Liver (tissue), 9 donors: ENCODE results near the gene LHX6. TPM values are rescaled to one million over a fixed set of nuclear protein-coding genes. Genes with fewer than 3 reads are reported as not detected.

Experiments
- DNase-seq: peaks from one replicate; pipeline ENCODE4 v3.0.0-alpha.2; 2017; ENCODE audit warnings: low spot score
- H3K27ac ChIP-seq, 2 donors: one replicate each; pipeline ENCODE4 v1.7.0; 2013; ENCODE audit warnings: inconsistent platforms in 2 of 2, low read length in 2 of 2, control low read depth in 1 of 2, low read depth in 1 of 2, mild to moderate bottlenecking in 1 of 2
- H3K27me3 ChIP-seq, 4 donors: one replicate each; pipeline versions ENCODE4 v1.6.1 to v1.7.0; 2013; ENCODE audit warnings: low read length in 3 of 4, inconsistent platforms in 1 of 4, mild to moderate bottlenecking in 1 of 4, moderate library complexity in 1 of 4; ENCODE audit not compliant: control insufficient read depth in 4 of 4, insufficient read depth in 4 of 4
- H3K36me3 ChIP-seq, 4 donors: one replicate each; pipeline versions ENCODE4 v1.6.1 to v1.7.0; 2013; ENCODE audit warnings: low read length in 3 of 4, mild to moderate bottlenecking in 3 of 4, low read depth in 1 of 4, moderate library complexity in 1 of 4; ENCODE audit not compliant: control insufficient read depth in 4 of 4, insufficient read depth in 3 of 4
- H3K4me1 ChIP-seq, 4 donors: one replicate each; pipeline versions ENCODE4 v1.6.1 to v1.7.0; 2013; ENCODE audit warnings: low read length in 3 of 4, mild to moderate bottlenecking in 3 of 4, moderate library complexity in 1 of 4; ENCODE audit not compliant: control insufficient read depth in 4 of 4, insufficient read depth in 4 of 4
- H3K4me3 ChIP-seq, 3 donors: one replicate each; pipeline versions ENCODE4 v1.6.1 to v1.7.0; 2013; ENCODE audit warnings: low read length in 3 of 3, control low read depth in 1 of 3, low read depth in 1 of 3, mild to moderate bottlenecking in 1 of 3
- H3K9ac ChIP-seq, 2 donors: one replicate each; pipeline ENCODE4 v1.7.0; 2013; ENCODE audit warnings: low read length in 2 of 2, mild to moderate bottlenecking in 2 of 2, moderate library complexity in 2 of 2, control low read depth in 1 of 2, low read depth in 1 of 2
- H3K9me3 ChIP-seq, 4 donors: one replicate each; pipeline versions ENCODE4 v1.6.1 to v1.7.0; 2013; ENCODE audit warnings: low read length in 3 of 4; ENCODE audit not compliant: control insufficient read depth in 4 of 4
- ATF3 ChIP-seq: IDR thresholded peaks from 2 replicates; pipeline ENCODE4 v1.6.1; 2016; ENCODE audit warnings: antibody characterized with exemption
- CTCF ChIP-seq: fragments of 150-350 bp; IDR thresholded peaks from 2 replicates; pipeline ENCODE4 v1.5.1; 2017; ENCODE audit warnings: improper control_type of control experiment, low read depth, low read length; ENCODE audit not compliant: missing input control
- EGR1 ChIP-seq, 2 donors: IDR thresholded peaks; 2 replicates each; pipeline ENCODE4 v1.6.1; 2016 to 2018; ENCODE audit warnings: antibody characterized with exemption in 2 of 2, low read depth in 2 of 2
- FOXA1 ChIP-seq: IDR thresholded peaks from 2 replicates; pipeline ENCODE4 v1.6.1; 2016; ENCODE audit warnings: antibody characterized with exemption
- FOXA2 ChIP-seq: IDR thresholded peaks from 2 replicates; pipeline ENCODE4 v1.6.1; 2016; ENCODE audit warnings: antibody characterized with exemption
- HNF4G ChIP-seq: IDR thresholded peaks from 2 replicates; pipeline ENCODE4 v1.6.1; 2016; ENCODE audit warnings: antibody characterized with exemption
- JUND ChIP-seq, 2 donors: IDR thresholded peaks; 2 replicates each; pipeline ENCODE4 v1.6.1; 2016; ENCODE audit warnings: antibody characterized with exemption in 2 of 2
- MAX ChIP-seq: IDR thresholded peaks from 2 replicates; pipeline ENCODE4 v1.6.1; 2016; ENCODE audit warnings: antibody characterized with exemption
- RAD21 ChIP-seq, 2 donors: IDR thresholded peaks; 2 replicates each; pipeline ENCODE4 v1.6.1; 2016; ENCODE audit warnings: antibody characterized with exemption in 2 of 2, mild to moderate bottlenecking in 2 of 2
- REST ChIP-seq: IDR thresholded peaks from 2 replicates; pipeline ENCODE4 v1.6.1; 2016; ENCODE audit warnings: antibody characterized with exemption, mild to moderate bottlenecking
- RXRA ChIP-seq, 2 donors: IDR thresholded peaks; 2 replicates each; pipeline ENCODE4 v1.6.1; 2017 to 2018; ENCODE audit warnings: antibody characterized with exemption in 2 of 2, mild to moderate bottlenecking in 1 of 2
- SP1 ChIP-seq: IDR thresholded peaks from 2 replicates; pipeline ENCODE4 v1.6.1; 2018; ENCODE audit warnings: antibody characterized with exemption, mild to moderate bottlenecking
- TAF1 ChIP-seq: conservative IDR thresholded peaks from 2 replicates; pipeline ENCODE4 v1.6.1; 2016; ENCODE audit warnings: antibody characterized with exemption, mild to moderate bottlenecking
- YY1 ChIP-seq: IDR thresholded peaks from 2 replicates; pipeline ENCODE4 v1.6.1; 2016; ENCODE audit warnings: antibody characterized with exemption, mild to moderate bottlenecking
- ZBTB33 ChIP-seq: IDR thresholded peaks from 2 replicates; pipeline ENCODE4 v1.6.1; 2016; ENCODE audit warnings: antibody characterized with exemption
- WGBS: extraction: QIAGEN DNeasy Blood & Tissue Kit; methylation state at CpG from one replicate; pipeline ENCODE4 v1.1.7; 2013; 5-methylcytosine and 5-hydroxymethylcytosine counted together
- polyA plus RNA-seq, 2 donors: library from polyadenylated mRNA; stranded (reverse) in 1 of 2; unstranded in 1 of 2; fragments of 200-250 nt in 1 of 2; fragments of >200 nt in 1 of 2; fragmentation: Nextera tagmentation in 1 of 2; extraction: Ambion mirVana in 1 of 2; gene quantifications; one replicate each; pipeline versions ENCODE4 v1.2.1 to v1.2.3, GENCODE V29; 2013 to 2015
- total RNA-seq, 2 donors: library from RNA; depleted of rRNA; stranded (reverse); fragments of >200 nt; gene quantifications; one replicate each; pipeline ENCODE4 v1.2.3, GENCODE V29; 2014
- donor health status: healthy.
- donor health status: healthy.
- donor health status: healthy.
- donor health status: healthy.
- donor health status: healthy.

LHX6 gene
- total and polyA plus RNA-seq, 4 donors: 0.05 to 0.33 (median 0.18) TPM

- H3K36me3 ChIP-seq: no peaks in the 10 kb centered on the region
- DNase-seq: no peak
- no peak overlapping the region for H3K4me3 ChIP-seq
- H3K9me3 ChIP-seq: no peaks in the 10 kb centered on the region
- peaks cover 0 to under 1% (median 0%) of the 10 kb centered on the region in 4 donors for H3K27me3 ChIP-seq
- whole genome bisulfite sequencing: 95% methylated on average over 5 of the region's 5 CpGs
- no peak overlapping the region for H3K27ac ChIP-seq
- no peak overlapping the region for H3K9ac ChIP-seq
- H3K4me1 ChIP-seq: no peaks in the 10 kb centered on the region
- no peak for TF ChIP-seq SP1
- no peak for TF ChIP-seq REST
- TF ChIP-seq YY1: no peak
- TF ChIP-seq EGR1 (IDR thresholded peaks at IDR 0.05; ENCODE audit: low read depth in 2 of 2): no peak
- TF ChIP-seq FOXA1: no peak
- TF ChIP-seq RAD21 (IDR thresholded peaks at IDR 0.05): no peak
Observed at GRCh38 chr9:122204055-122204454, 24.7 kb downstream of the LHX6 start.

- WGBS: 83% methylated on average over 3 of the region's 3 CpGs
- H3K4me1 ChIP-seq: no peaks in the 10 kb centered on the region
- H3K4me3 ChIP-seq: no peak overlapping the region
- H3K9me3 ChIP-seq: no peaks in the 10 kb centered on the region
- no peak overlapping the region for H3K9ac ChIP-seq
- DNase-seq: no peak
- TF ChIP-seq RXRA (IDR thresholded peaks at IDR 0.05): no peak
- no peak for TF ChIP-seq HNF4G
- no peak for TF ChIP-seq ZBTB33
- no peak overlapping the region for H3K27ac ChIP-seq
- H3K36me3 ChIP-seq: no peaks in the 10 kb centered on the region
- H3K27me3 ChIP-seq: no peaks in the 10 kb centered on the region
Observed at GRCh38 chr9:122202111-122202510, 26.6 kb downstream of the LHX6 start.

GRCh38 chr9:122201641-122202040 is 27.1 kb downstream of the LHX6 start:
- Histone ChIP-seq H3K36me3 (no peaks in the 10 kb centered on the region), H3K4me1 (no peaks in the 10 kb centered on the region), H3K9ac (no peak overlapping the region), H3K4me3 (no peak overlapping the region), H3K9me3 (no peaks in the 10 kb centered on the region), H3K27ac (no peak overlapping the region), H3K27me3 (no peaks in the 10 kb centered on the region)
- WGBS: 97% methylated on average over 1 of the region's 1 CpG
- TF ChIP-seq MAX (no peak), HNF4G (no peak), TAF1 (no peak), FOXA2 (no peak), CTCF (no peak), JUND (IDR thresholded peaks at IDR 0.05) (no peak), ATF3 (no peak), RXRA (IDR thresholded peaks at IDR 0.05) (no peak), RAD21 (IDR thresholded peaks at IDR 0.05) (no peak)
- no peak for DNase-seq
